ENCODE measurements around the gene PDE4B.

The PDE4B gene

GRCh38 chr1:66207484-66207883, 414.8 kb downstream of the PDE4B start:
- DNase-seq, result no peak

GRCh38 chr1:66208632-66209031, 415.9 kb downstream of the PDE4B start:
- no peak for DNase-seq

- no peak for DNase-seq
These were observed 418.0 kb downstream of the PDE4B start for GRCh38 chr1:66210635-66211244.

- no peak for DNase-seq
These were observed 418.8 kb downstream of the PDE4B start for GRCh38 chr1:66211521-66211920.

GRCh38 chr1:66213491-66213890, 420.8 kb downstream of the PDE4B start:
- no peak for DNase-seq

- no peak for DNase-seq
These were observed 422.2 kb downstream of the PDE4B start for GRCh38 chr1:66214901-66215300.

- DNase-seq, result no peak
These were observed 424.3 kb downstream of the PDE4B start for GRCh38 chr1:66217021-66217420.

GRCh38 chr1:66217561-66217960, 424.9 kb downstream of the PDE4B start:
- no peak for DNase-seq

- no peak for DNase-seq
These were observed 427.8 kb downstream of the PDE4B start for GRCh38 chr1:66220477-66220876.

- DNase-seq, result no peak
These were observed 431.0 kb downstream of the PDE4B start for GRCh38 chr1:66223681-66224080.

- DNase-seq, result no peak
These were observed 434.3 kb downstream of the PDE4B start for GRCh38 chr1:66226985-66227384.

- no peak for DNase-seq
These were observed 435.3 kb downstream of the PDE4B start for GRCh38 chr1:66227966-66228365.

- DNase-seq, result no peak
These were observed 438.5 kb downstream of the PDE4B start for GRCh38 chr1:66231217-66231616.

- no peak for DNase-seq
These were observed 439.2 kb downstream of the PDE4B start for GRCh38 chr1:66231681-66232463.

- no peak for DNase-seq
These were observed 444.3 kb downstream of the PDE4B start for GRCh38 chr1:66237042-66237441.

GRCh38 chr1:66237722-66238479, 445.2 kb downstream of the PDE4B start:
- DNase-seq, result no peak

GRCh38 chr1:66239834-66240233, 447.1 kb downstream of the PDE4B start:
- no peak for DNase-seq

GRCh38 chr1:66240491-66241484, 448.1 kb downstream of the PDE4B start:
- no peak for DNase-seq

GRCh38 chr1:66242646-66243547, 450.2 kb downstream of the PDE4B start:
- peak; percentile 92 for DNase-seq

- DNase-seq, result no peak
These were observed 450.9 kb downstream of the PDE4B start for GRCh38 chr1:66243548-66244130.

GRCh38 chr1:66244429-66244828, 451.7 kb downstream of the PDE4B start:
- no peak for DNase-seq
